K562 (cell line): ENCODE data around the gene LYPD4. TPM values are rescaled to one million over a fixed set of nuclear protein-coding genes. Genes with fewer than 3 reads are reported as not detected.

Experiments used
- ATAC-seq: fragments of 200-7000 bp; cut with Tn5 transposase; 3 replicates; pipeline ENCODE4 v1.9.1; 2020; ENCODE audit warnings: moderate library complexity
- BruUV-seq: library from RNA; stranded (reverse); fragments of 400-500 nt; replicated peaks from 2 replicates; lab custom pipeline; 2021; lab: Mats Ljungman, UMichigan
- CTCF ChIA-PET: fragments of 300-600 bp; formaldehyde crosslinking; extraction: SDS; loops from one replicate; lab custom pipeline; 2021; ENCODE audit warnings: low intra/inter-chr PET ratio; lab: Yijun Ruan, JAX
- POLR2A ChIA-PET: fragments of 300-600, 350-650 bp; sonication (Branson Sonifier 250); formaldehyde crosslinking; extraction: SDS; loops from one replicate; lab custom pipeline; 2021; ENCODE audit warnings: antibody characterized with exemption, inconsistent platforms; lab: Yijun Ruan, JAX
- DNase-seq, 4 experiments: peaks; one replicate each; pipeline versions ENCODE4 v3.0.0 to v3.0.0-alpha.2; 2011 to 2018; ENCODE audit warnings: low spot score in 3 of 4, mixed read lengths in 3 of 4; ENCODE audit errors: extremely low read depth in 1 of 4
- FAIRE-seq: peaks from 2 replicates; lab custom pipeline; 2011; peaks lifted over from hg19 to GRCh38; lab: Jason Lieb, UNC
- H2AFZ ChIP-seq: 2 replicates; pipeline ENCODE4 v1.6.0; 2011; ENCODE audit warnings: low read depth, low read length, control low read depth, inconsistent platforms
- H3K27ac ChIP-seq: fragments of 200-600 bp; 3 replicates; pipeline ENCODE4 v1.8.0; 2011; ENCODE audit warnings: low read depth, mild to moderate bottlenecking, control low read depth, inconsistent platforms, low read length, moderate library complexity, mixed read lengths; ENCODE audit errors: extremely low read depth
- H3K27me3 ChIP-seq, 2 experiments: fragments of 300-600 bp in 1 of 2; 2 replicates in 1 of 2; 3 replicates in 1 of 2; pipeline versions ENCODE4 v1.6.0 to v1.8.0; 2011; ENCODE audit warnings: inconsistent platforms in 2 of 2, low read length in 2 of 2, mild to moderate bottlenecking in 1 of 2, mixed read lengths in 1 of 2, moderate library complexity in 1 of 2; ENCODE audit not compliant: control insufficient read depth in 2 of 2, insufficient read depth in 2 of 2
- H3K36me3 ChIP-seq: fragments of 300-600 bp; 3 replicates; pipeline ENCODE4 v1.8.0; 2011; ENCODE audit warnings: mild to moderate bottlenecking, low read length, inconsistent platforms; ENCODE audit not compliant: control insufficient read depth, insufficient read depth
- H3K4me1 ChIP-seq, 2 experiments: fragments of 200-600 bp in 1 of 2; replicated peaks in 1 of 2; 2 replicates in 1 of 2; 3 replicates in 1 of 2; pipeline versions ENCODE4 v1.5.1 to v1.8.0; 2011; ENCODE audit warnings: inconsistent platforms in 2 of 2, low read length in 2 of 2, mild to moderate bottlenecking in 1 of 2, mixed read lengths in 1 of 2, moderate library complexity in 1 of 2; ENCODE audit not compliant: control insufficient read depth in 2 of 2, insufficient read depth in 2 of 2
- H3K4me2 ChIP-seq: 2 replicates; pipeline ENCODE4 v1.6.1; 2011; ENCODE audit warnings: low read length, control low read depth, inconsistent platforms, mixed read lengths; ENCODE audit not compliant: insufficient read depth
- H3K4me3 ChIP-seq: fragments of 200-600 bp; sonication (generic), shearing (Covaris generic); 2 replicates; pipeline ENCODE4 v1.5.1; 2016; ENCODE audit warnings: control low read depth, inconsistent platforms
- H3K79me2 ChIP-seq: fragments of 200-600 bp; 3 replicates; pipeline ENCODE4 v1.8.0; 2011; ENCODE audit warnings: low read length, inconsistent platforms; ENCODE audit not compliant: control insufficient read depth, insufficient read depth
- H3K9ac ChIP-seq, 2 experiments: 2 replicates each; pipeline versions ENCODE4 v1.6.0 to v1.6.1; 2011; ENCODE audit warnings: low read depth in 2 of 2, low read length in 2 of 2, control low read depth in 1 of 2, inconsistent platforms in 1 of 2, mild to moderate bottlenecking in 1 of 2, mixed read lengths in 1 of 2; ENCODE audit not compliant: insufficient read depth in 1 of 2
- H3K9me1 ChIP-seq: one replicate; pipeline ENCODE4 v1.6.0; 2011; ENCODE audit warnings: inconsistent platforms, mild to moderate bottlenecking, low read length, moderate library complexity; ENCODE audit not compliant: control insufficient read depth, insufficient read depth
- H3K9me3 ChIP-seq: replicated peaks from 2 replicates; pipeline ENCODE4 v1.5.1; 2011; ENCODE audit warnings: low read depth, low read length, inconsistent platforms; ENCODE audit not compliant: control insufficient read depth, insufficient read depth
- H4K20me1 ChIP-seq: replicated peaks from 2 replicates; pipeline ENCODE4 v1.6.1; 2011; ENCODE audit warnings: low read length, inconsistent platforms, mixed read lengths; ENCODE audit not compliant: control insufficient read depth, insufficient read depth
- CHD4 ChIP-seq: fragments of 200-600 bp; sonication (generic); IDR thresholded peaks from 3 replicates; pipeline ENCODE4 v1.6.1; 2012; ENCODE audit warnings: low read depth, mild to moderate bottlenecking, mixed read lengths, low read length, inconsistent platforms; ENCODE audit not compliant: insufficient read depth, insufficient replicate concordance, poor library complexity, severe bottlenecking
- CREB1 ChIP-seq, 2 experiments: sonication (generic) in 1 of 2; formaldehyde crosslinking in 1 of 2; IDR thresholded peaks; 2 replicates each; pipeline versions ENCODE4 v1.6.1 to v1.8.0; 2012 to 2022; ENCODE audit warnings: inconsistent platforms in 1 of 2, mild to moderate bottlenecking in 1 of 2, missing genetic modification reagents in 1 of 2, moderate library complexity in 1 of 2
- EGR1 ChIP-seq: fragments of 450-650 bp; conservative IDR thresholded peaks from 2 replicates; pipeline ENCODE4 v1.6.1; 2017; ENCODE audit warnings: mild to moderate bottlenecking
- GTF2B ChIP-seq: IDR thresholded peaks from 2 replicates; pipeline ENCODE4 v1.6.1; 2011; ENCODE audit not compliant: insufficient read length; ENCODE audit errors: extremely low read depth
- GTF2E2 ChIP-seq: fragments of 200-800 bp; sonication (Bioruptor generic); IDR thresholded peaks from 2 replicates; pipeline ENCODE4 v1.6.1; 2016; ENCODE audit warnings: missing genetic modification characterization, missing compliant biosample characterization
- HMG20B ChIP-seq: fragments of 250-450 bp; sonication (Bioruptor Pico); IDR thresholded peaks from 2 replicates; pipeline ENCODE4 v1.5.0; 2021; ENCODE audit warnings: mild to moderate bottlenecking
- MAX ChIP-seq: sonication (generic); formaldehyde crosslinking; IDR thresholded peaks from 2 replicates; pipeline ENCODE4 v1.9.0; 2022; ENCODE audit warnings: mild to moderate bottlenecking, missing genetic modification reagents
- NFE2 ChIP-seq: IDR thresholded peaks from 2 replicates; pipeline ENCODE4 v1.6.1; 2014; ENCODE audit warnings: antibody characterized with exemption, low read depth
- POLR2A ChIP-seq: fragments of 450-650 bp; conservative IDR thresholded peaks from 2 replicates; pipeline ENCODE4 v1.6.1; 2016
- POLR2AphosphoS5 ChIP-seq: IDR thresholded peaks from 2 replicates; pipeline ENCODE4 v1.6.1; 2011; ENCODE audit warnings: mild to moderate bottlenecking, low read depth, low read length, moderate library complexity; ENCODE audit not compliant: control insufficient read depth, insufficient read depth
- SNAPC5 ChIP-seq: fragments of 250-450 bp; sonication (Bioruptor Pico); IDR thresholded peaks from 2 replicates; pipeline ENCODE4 v1.8.0; 2021; ENCODE audit warnings: moderate library complexity, mild to moderate bottlenecking, inconsistent platforms
- STAG1 ChIP-seq: sonication (generic); formaldehyde crosslinking; IDR thresholded peaks from 2 replicates; pipeline ENCODE4 v1.5.0; 2020; ENCODE audit warnings: missing genetic modification reagents, borderline replicate concordance
- SUPT5H ChIP-seq: fragments of 450-650 bp; IDR thresholded peaks from 2 replicates; pipeline ENCODE4 v1.6.1; 2016
- TSC22D4 ChIP-seq: fragments of 450-650 bp; IDR thresholded peaks from 2 replicates; pipeline ENCODE4 v1.6.1; 2016; ENCODE audit warnings: missing genetic modification characterization, missing biosample characterization, control low read depth
- ZNF274 ChIP-seq: IDR thresholded peaks from 2 replicates; pipeline ENCODE4 v1.6.1; 2011; ENCODE audit warnings: low read depth, mild to moderate bottlenecking, low read length, moderate library complexity, borderline replicate concordance
- WGBS: fragments of 100-300 bp; shearing (Covaris generic); methylation state at CpG from one replicate; pipeline ENCODE4 v1.1.6; 2016; ENCODE audit warnings: low coverage, mixed read lengths; ENCODE audit not compliant: insufficient coverage; ENCODE audit errors: missing lambda C conversion rate; 5-methylcytosine and 5-hydroxymethylcytosine counted together
- in situ Hi-C: fragments of 300-500 bp; cut with MboI; formaldehyde crosslinking; loops from 4 replicates; pipeline ENCODE4 v1.15.0; 2018; ENCODE audit warnings: inconsistent platforms, mixed read lengths
- intact Hi-C: fragments of 100-400 bp; cut with micrococcal nuclease; formaldehyde crosslinking; loops from 2 replicates; pipeline ENCODE4 v1.14.2; 2022
- polyA plus RNA-seq, 8 experiments: library from polyadenylated mRNA; depleted of rRNA in 4 of 8; stranded (reverse) in 5 of 8; unstranded in 3 of 8; fragments of >200 nt; fragmentation: Nextera tagmentation in 2 of 8; fragmentation: Illumina TruSeq in 1 of 8; extraction: Ambion mirVana in 2 of 8; extraction: Trizol in 1 of 8; gene quantifications; 2 replicates each; pipeline versions ENCODE4 v1.2.1 to v1.2.3, GENCODE V29; 2011 to 2014; ENCODE audit warnings: inconsistent platforms in 1 of 8, missing spikeins in 1 of 8
- total RNA-seq, 7 experiments: library from RNA; depleted of rRNA in 6 of 7; stranded (reverse); fragments of >200 nt in 6 of 7; fragmentation: Illumina TruSeq in 2 of 7; extraction: Trizol in 2 of 7; gene quantifications; 2 replicates each; pipeline versions ENCODE4 v1.2.1 to v1.2.3, GENCODE V29; 2011 to 2021; ENCODE audit warnings: low replicate concordance in 1 of 7

LYPD4 gene
- total and polyA plus RNA-seq, 9 of the 15 experiments (the other 6 are each of a cell fraction or from before 2014, with no cell fraction given), result 0.11 TPM; not detected in 8

- Histone ChIP-seq H3K27me3 (no peaks in the 10 kb centered on the region), H3K36me3 (peaks cover 94% of the 10 kb centered on the region), H3K79me2 (peaks cover 69% of the 10 kb centered on the region), H3K9ac (peak overlapping the region; percentile 13 to 70; a peak in 2 of 4 replicates), H2AFZ (no peak overlapping the region), H3K4me3 (no peak overlapping the region), H3K9me1 (peaks cover 8% of the 10 kb centered on the region), H3K27ac (peak overlapping the region; percentile 34; the same call in 1 of the 3 replicates), H3K4me2 (no peak overlapping the region), H4K20me1 (peaks cover 63% of the 10 kb centered on the region), H3K4me1 (peaks cover 26 to 44% of the 10 kb centered on the region in 2 experiments), H3K9me3 (no peaks in the 10 kb centered on the region)
- POLR2A ChIA-PET, result interaction anchor here (0.6 kb wide), 1 partner anchor 1117 kb away, joined by 3 read pairs; no protein-coding TSS in a partner anchor
- TF ChIP-seq POLR2A (peak; percentile 59), TSC22D4 (tag) (no peak), GTF2E2 (tag) (no peak), EGR1 (no peak), NFE2 (no peak), HMG20B (CRISPR knock-in tag) (no peak), MAX (no peak), SUPT5H (peak; percentile 48; the same call in 1 of the 2 replicates), SNAPC5 (CRISPR knock-in tag) (no peak), ZNF274 (no peak), POLR2AphosphoS5 (peak; percentile 69), CHD4 (no peak), STAG1 (CRISPR knock-in tag) (no peak), GTF2B (no peak), CREB1 (IDR thresholded peaks at IDR 0.05) (no peak), CREB1 (CRISPR knock-in tag; IDR thresholded peaks at IDR 0.05) (no peak)
- DNase-seq (no peak), FAIRE-seq (no peak), ATAC-seq (no peak)
- in situ Hi-C loops, result no loop called here
- CTCF ChIA-PET, result no interaction called here
- no TSS peak for BruUV-seq
- intact Hi-C loops, result no loop called here
- WGBS, result 89% methylated on average over 3 of the region's 3 CpGs
These were observed 21.8 kb upstream of the LYPD4 start for GRCh38 chr19:41866284-41866683.
